COR-L47 (cell line): ENCODE results near the gene CORO2A.
"Not testable (repeated sequence)": the region's sequence is repeated elsewhere in the genome, so short reads cannot be mapped to it uniquely, and the experiment has no call there.

ENCODE experiments used
- DNase-seq: peaks from one replicate; lab custom pipeline; 2025; lab: John Stamatoyannopoulos, UW

The CORO2A gene

DNA sequence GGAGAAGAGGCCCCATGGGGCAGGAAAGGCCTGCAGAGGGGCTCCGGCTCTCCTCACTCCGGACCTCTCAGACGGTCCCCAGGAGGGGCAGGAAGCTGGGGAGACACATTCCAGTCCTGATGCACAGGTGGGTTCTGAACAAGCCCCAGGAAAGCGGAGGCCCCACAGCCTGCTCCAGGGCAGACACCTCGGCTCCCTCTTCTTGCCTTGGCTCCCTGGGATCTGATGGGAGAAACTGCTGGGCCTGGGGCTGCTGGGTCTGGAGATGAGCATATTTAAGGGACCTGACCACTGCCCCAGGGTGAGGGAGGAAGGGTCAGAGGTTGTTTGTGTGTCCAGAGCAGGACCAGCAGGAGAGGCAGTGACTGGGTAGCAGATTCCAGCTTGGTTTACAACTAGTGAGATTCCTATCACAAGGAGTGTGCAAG, 1.2 kb downstream of the CORO2A start:
- DNase-seq = no peak

DNA sequence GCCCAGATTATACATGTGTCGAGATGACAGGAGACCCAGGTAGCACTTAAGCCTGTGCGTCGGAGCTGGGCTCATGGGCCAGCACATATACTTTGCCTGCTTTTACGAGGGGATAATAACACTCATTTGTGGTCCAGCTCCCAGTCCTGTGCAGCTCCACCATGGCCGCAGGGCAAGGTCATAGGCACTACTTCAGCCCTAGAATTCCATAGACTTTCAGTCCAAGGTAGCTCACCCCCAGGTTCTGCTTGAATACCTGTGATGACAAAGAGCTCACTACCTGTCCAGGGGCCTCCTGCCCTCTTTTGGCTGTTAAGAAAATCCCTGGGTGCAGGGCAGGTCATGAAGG, 1.7 kb downstream of the CORO2A start:
- DNase-seq = no peak

DNA sequence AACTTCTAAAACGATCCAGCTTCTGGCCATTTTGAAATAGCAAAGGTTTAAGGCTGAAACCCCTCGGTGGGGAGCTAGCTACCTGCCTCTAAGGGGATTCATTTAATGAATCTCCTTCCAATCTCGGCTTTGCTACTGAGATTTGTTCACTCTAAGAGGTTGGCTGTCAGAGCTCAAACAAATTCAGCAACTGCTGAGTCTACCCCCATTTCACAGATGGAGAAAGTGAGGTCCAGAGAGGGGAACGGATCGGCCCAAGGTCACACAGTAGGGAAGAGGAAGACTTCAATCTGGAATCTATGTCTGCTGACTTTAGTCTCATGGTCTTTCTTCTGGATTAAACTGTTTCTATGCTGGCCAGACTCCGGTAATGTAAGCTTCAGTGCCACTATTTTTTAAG, 3.0 kb downstream of the CORO2A start:
- no peak for DNase-seq

DNA sequence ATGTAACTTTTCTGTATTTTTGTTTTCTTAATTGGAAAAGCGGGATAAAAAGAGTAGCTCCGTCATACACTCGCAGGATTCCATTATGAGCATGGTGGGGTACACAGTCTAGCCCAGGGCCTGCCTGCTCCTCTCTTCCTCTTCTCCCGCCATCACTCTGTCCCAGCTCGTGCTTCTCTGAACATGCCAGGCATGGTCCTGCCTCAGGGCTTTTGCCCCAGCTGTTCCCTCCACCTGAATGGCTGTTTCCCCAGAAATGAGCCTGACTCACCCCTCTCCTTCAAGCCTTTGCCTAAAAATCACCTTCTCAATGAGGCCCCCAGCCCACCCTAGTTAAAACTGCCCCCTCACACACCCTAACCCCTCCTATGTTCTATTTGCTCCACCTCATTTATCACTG, 4.5 kb downstream of the CORO2A start:
- DNase-seq = no peak

DNA sequence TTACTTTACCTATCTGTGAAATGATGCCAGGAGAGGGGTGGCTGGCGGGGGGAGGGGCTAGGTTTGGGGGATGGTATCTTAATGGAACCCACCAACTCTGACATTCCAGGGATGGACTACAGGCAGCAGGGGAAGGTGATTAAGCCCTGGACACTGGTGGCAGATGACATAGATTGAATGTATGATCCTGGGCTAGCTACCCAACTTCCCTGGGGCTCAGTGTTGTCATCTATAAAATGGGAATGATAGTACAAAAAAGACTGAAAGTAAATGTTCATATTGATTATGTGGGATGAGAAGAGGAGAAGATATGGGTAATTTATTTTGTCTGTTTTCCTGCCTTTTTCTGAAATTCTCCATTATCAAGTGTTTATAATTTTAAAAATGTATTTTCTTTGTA, 6.2 kb downstream of the CORO2A start:
- DNase-seq = no peak

DNA sequence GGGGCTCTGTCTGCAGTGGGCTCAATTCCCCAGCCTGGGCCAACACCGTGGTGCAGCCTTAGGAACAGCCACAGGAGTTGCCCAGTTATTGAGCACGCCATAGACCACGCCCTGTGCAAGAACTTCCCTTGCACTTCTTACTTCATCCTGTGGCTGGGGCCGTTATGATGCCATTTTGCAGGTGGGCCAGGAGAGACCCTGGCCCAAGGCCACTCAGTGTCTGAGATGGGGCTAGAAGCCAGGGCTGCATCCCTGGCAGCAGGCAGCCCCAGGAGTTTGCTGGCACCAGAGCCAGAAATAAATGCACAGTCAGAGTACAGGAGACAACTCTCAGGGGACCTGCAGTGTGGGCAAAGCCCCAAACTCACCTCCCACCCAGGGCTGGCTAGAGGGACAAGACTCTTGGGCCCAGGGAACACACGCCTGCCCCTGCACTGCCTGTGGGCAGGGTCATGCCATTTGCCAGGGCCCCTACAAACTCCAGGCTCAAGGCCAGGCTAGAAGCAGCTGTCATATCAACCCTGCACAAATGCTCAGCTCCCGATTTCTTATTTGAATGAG, 6.7 kb downstream of the CORO2A start:
- no peak for DNase-seq

DNA sequence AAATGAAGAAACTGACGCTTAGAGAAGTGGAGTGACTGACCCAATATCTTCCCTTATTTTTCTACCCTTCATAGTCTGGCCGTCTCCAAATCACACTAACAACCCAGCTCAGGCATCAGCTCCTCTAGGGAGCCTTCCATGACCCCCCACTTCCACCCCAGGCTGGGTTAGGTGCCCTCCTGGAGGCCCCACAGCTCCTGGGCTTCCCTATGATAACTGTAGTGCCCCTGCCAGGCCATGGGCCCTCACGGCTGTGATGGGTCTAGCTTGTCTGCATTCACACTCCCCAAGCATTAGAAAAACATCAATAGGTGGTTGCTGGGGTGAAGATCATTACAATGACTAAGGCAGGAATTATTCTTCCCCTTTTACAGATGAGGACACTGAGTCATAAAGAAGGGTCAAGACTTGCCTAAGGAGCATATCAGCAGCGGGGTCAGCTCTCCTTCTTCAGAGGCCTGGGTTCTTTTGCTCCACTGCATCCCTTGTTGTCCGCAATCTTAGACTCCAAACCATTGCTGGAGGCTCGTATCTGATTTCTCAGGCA, 7.3 kb downstream of the CORO2A start:
- DNase-seq = no peak

DNA sequence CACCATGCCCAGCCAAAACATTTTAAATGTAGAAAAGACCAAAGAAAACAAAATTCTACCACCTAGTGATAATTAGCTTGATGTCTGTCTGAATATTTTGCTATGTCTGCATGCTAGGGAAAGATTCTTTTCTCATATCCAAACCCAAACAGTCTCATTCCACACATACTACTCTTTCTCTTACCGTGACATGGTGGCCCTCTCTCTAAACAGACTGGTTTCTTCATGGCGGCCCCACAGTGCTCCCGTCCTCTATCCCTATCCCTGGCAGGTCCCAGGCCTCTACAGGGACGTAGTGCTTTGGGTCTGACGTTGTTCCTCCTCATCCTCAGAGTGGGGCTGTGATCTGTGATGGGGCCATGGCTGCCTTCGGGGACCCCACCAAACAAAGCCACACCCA, 8.1 kb downstream of the CORO2A start:
- no peak for DNase-seq

DNA sequence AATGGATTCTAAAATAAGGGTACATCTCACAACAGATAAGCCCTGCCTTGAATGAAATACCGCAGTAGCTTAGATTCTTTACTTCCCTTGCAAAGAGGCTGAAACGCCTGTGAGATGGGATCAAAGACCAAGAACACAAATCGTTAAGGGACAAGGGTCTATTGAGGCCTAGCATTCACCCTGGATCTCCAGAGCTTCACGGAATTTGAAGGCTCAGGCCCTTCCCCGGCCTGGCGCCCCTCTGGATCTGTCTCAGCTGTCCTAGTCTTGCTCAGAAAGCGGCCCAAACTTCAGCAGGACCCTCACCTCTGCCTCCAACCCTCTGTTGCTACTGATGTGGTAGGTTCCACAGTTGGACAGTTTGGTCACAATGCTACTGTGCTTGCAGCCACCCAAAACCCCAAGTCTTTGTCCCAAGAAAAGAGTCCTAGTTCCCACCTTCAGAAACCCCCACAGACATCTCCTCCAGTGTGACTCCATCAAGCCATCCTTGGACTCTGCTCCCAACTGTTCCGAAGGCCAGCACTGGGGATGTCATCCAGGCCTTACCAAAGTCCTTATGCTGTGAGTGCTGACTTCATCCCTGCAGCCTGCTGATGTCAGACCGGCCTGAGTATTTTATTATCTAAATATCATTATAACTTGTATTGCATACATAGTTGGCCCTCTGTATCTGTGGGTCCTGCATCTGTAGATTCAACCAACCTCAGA, 9.4 kb downstream of the CORO2A start:
- no peak for DNase-seq

DNA sequence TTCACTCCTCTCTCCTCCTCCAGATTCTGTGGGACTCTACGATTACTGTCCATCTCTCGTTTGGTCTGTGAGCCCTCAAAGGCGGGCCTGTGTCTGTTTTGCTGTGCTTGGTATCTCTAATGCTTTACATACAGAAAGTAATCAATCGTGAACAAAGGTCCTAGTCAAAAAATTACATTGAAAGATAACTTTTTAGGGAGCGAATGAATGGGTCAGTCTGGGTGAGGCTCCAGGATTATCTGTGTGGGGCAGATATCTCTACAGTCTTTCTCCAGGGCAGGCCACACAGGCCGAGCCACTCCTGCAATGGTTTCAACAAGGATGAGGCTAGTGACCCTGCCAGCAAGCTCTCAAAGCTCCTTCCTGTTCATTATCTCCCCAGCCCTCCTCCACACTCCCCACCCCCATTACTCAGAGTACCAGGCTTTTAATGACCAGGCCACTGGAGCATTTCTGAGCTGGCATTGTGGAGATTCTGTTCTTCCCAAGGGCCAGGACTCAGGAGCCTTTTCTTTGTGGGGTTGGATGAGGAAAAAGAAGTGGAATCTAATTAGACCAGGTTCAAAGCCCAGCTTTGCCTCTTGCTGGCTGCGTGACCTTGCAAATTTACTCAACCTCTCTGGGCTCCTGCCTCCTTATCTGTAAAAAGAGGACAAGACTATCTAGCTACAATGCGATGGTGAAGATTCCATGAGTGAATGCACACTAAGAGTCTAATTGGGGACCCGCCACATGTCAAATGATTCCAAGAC, 10.2 kb downstream of the CORO2A start:
- no peak for DNase-seq

DNA sequence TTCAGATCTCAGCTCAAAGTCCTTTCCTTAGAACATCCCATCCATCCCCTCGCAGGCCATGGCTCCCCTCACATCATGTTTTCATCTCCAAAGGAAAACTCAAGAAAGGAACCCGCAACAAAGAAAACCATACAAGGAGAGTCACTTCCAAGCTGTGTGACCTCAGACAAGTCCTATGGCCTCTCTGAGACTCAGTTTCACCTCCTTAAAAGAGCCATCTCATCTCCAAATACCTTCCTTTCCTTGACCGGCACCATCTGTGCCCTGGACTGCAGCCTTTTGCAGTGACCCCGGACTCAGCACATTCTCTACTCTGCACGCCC, 10.7 kb downstream of the CORO2A start:
- DNase-seq = no peak

DNA sequence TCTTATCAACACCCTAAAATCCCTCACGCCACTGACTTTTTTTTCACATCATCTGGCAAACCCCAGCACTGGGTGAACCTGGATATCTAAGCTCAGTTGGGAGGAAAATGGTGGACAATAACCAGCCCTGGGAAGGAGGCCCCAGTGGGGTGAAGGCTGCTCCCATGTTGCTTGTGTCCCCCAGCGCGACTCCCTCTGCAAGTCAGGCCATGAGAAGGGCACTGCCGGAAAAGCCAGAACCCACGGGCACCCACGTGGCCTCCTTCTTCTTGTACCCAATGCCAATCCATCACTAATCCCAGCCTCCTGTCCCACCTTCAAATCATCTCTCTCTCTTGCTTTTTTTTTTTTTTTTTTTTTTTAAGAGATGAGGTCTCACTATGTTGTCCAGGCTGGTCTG, 11.4 kb downstream of the CORO2A start:
- no peak for DNase-seq

DNA sequence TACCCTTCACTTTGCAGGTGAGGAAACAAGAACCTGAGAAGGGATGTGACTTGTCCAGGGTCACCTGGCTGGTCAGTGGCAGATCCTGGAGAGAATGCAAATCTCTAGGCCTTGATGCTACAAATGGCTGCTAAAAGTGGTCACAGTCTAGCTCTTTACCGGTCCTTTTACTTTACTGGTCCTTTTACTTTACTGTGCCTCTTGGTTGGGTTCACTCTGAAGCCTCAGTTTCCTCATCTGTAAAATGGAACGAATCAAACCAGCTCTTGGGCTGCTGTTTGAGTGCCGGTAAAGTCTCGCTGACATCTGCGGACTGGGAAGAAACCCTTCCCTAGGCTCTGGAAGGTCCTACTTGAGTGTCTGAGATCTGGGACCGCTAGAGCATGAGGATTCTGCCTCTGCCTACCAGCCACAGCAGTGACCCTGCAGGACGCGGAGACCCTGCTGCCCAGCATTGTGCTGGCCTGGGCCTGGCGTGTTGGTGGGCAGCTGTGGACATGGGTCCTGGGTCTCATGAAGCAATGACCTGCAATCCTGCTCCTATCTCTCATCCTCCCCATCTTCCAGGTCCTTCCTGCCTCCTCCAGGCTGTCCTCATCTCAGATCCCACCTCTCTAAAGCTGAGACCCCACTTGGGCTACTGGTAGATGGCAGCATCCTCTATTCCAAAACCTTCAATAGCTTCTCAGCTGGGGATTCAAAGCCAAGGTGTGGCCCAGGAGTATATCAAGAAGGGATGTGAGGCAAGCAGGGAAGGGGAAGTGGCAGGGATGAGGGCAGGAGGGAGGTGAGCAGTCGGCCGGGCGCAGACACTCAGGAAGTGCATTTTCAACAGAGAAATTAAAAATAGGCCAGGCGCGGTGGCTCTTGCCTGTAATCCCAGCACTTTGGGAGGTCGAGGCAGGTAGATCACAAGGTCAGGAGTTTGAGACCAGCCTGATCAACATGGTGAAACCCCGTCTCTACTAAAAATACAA, 13.3 kb downstream of the CORO2A start:
- DNase-seq = no peak

DNA sequence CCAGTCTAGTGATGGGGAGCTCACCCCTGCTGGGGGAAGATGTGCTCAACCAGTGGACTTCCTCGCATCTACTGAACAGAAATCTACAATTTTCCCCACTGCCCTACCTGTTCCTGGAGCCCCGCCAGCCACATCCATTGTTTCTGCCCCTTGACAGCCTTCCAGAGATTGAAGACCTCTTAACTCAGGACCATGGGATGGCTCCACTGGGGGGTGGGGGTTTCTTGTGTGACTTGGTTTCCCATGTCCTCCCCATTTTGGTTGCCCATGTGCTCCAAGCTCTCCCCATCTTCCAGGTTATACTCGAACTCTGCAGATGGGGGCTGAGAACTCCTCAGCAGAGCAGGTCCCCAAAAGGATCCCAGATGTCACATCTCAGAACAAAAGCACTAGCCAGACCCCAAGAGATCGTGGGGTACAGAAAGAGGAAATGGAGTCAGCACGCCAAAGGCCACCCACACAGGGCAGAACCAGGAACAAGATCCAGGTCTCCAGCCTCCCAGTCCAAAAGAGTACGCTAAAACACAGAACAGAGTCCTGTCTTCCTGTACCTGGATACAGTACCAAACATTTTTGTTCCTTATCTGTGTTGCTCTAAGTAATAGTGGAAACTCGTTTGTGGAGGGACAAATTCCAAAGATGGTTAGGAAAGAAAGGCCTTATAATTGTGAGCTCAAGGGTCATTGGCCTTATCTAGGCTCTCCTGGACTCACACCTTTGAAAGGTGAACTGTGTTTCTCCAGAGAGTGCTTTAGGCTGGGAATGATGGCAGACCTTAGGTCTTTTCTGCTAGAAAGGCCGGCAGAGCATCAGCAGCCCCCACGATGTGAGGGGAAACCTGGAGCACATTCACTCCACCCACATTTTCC, 15.8 kb downstream of the CORO2A start:
- DNase-seq = no peak

DNA sequence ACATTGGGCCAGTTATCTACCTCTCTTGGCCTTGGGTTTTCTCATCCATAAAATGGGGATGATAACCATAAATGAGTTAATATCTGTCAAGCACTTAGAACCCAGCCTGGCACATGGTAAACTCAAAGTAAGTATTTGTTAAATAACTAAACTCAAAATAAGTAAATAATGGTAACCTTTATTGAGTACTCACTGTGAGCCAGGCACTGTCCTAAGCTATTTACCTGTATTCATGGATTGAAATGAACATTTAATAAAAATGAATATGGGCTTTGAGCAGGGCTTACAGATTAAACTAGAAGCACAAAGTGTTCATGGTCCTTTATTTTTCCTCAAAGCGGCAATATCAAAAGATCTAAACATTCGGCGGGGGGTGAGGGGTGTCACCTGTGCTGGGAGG, 16.7 kb downstream of the CORO2A start:
- DNase-seq = no peak

DNA sequence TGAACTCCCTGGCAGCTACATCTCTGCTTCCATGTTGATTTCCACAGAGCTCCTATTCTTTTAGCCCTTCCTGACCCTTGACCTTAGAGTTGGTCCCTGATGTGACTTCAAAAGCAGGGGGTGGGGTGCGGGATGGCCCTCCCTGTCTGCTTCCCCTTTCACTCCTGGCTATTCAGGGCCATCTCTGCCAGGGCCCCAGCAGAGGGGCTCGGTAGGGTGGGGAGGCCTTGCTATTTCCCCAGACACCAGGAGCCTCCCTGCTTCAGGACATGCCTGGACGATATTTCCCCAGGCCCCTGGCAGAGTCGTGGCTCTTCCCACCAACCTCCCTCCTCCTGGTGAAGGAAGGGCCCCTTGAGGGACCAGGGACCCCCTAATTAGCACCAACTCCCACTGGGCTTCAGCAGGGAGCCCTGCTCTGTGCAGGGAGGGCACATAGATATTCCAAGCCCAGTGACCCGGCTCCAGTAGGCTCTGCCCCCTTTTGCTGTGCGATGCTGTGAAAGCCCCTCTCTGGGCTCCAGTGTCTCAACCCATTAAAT, 17.3 kb downstream of the CORO2A start:
- DNase-seq = no peak

DNA sequence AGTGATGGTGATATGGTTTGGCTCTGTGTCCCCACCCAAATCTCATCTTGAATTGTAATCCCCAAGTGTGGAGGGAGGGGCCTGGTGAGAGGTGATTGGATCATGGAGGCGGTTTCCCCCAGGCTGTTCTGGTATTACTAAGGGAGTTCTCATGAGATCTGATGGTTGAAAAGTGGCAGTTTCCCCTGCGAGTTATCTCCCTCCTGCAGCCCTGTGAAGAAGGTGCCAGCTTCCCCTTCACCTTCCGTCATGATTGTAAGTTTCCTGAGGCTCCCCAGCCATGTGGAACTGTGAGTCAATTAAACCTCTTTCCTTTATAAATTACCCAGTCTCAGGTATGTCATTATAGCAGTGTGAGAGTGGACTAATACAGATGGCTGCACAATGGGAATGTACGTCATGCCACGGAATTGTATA, 17.9 kb downstream of the CORO2A start:
- DNase-seq = not testable (repeated sequence)

DNA sequence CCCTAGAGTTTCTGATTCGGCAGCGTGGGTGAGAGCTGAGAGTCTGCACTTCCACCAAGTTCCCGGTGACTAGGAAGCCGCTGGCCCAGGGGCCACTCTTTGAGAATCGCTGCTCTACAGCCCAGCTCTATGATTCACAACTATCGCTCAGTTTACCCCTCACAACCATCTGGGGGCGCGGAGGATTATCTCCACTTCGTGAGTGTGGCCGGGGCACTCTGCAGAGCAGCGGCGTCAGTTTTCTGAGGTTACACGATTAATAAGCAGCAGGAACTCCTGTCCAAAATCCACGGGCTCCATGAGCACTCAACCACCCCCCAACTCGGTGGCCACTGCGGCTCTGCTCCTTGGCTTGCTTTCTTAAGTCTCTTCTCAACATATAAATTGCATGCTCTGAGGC, 19.3 kb downstream of the CORO2A start:
- DNase-seq = no peak

DNA sequence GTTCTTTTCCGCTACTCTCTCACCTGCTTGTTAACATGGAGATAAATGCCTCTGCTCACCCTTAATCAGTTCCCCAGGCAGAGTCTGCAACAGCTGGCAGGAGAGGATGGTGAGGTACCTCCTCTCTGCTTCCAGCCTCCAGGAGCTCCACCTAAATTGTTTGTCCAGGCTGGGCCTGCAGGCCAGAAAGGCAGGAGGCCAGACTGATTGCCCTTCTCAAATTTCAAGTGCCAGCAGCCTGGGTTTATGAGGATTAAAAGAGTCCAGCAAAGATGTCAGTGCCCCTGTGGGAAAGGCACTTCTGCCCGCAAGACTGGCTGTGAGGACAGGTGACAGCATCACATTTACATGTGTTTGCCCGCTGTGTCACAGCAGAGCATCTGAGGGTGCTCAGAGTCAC, 19.8 kb downstream of the CORO2A start:
- DNase-seq = peak; percentile 90

DNA sequence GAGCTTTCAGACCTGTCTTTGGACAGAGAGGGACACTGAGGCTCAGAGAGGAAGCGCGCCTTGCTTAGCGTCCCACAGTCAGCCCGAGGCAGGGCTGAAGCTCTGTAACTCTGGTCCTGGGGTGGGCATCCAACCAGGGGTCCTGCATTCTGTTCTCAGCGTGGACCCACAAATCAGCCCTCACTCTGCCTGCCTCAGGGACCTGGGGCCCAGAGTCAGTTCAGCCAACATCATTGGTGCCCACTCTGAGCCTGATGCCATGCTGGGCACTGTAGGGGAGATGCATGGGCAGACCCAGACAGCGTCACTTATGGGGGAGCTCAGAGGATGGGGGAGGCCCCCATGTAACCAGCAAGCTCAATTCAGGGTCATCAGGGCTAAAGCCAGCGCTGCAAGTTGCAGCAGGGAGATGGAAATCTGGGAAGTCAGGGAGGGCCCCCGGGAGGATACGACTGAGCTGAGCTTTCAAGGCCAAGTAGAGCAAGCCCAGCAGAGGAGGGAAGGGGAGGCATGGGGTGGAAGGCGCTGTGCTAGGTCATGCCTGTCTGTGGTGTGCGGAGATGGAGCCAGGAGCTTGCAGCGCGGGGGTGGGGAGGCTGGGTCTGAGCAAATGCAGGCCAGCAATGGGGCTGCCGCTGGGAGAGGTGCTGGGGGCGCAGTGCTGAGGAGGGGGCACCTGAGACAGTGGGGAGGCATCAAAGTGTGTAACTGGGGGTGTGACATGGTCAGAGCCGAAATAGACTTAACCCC, 21.1 kb downstream of the CORO2A start:
- no peak for DNase-seq
